ENCODE measurements around the gene TEKT3. TPM values are rescaled to one million over a fixed set of nuclear protein-coding genes. Genes with fewer than 3 reads are reported as not detected.

The TEKT3 gene
- polyA plus RNA-seq, 1 of the 3 experiments (the other 2 are of a cell fraction) = 0.62 TPM

- Histone ChIP-seq H3K4me2 (no peak overlapping the region), H4K20me1 (ENCODE audit: insufficient read depth) (no peaks in the 10 kb centered on the region), H3K9ac (no peak overlapping the region), H3K9me2 (no peaks in the 10 kb centered on the region), H3K79me2 (ENCODE audit: insufficient read depth) (no peaks in the 10 kb centered on the region), H3K4me3 (ENCODE audit: low read depth in 2 of 2, low read length in 1 of 2) (no peak overlapping the region), H3K36me3 (replicated peaks in 1 of 2; ENCODE audit: control insufficient read depth in 1 of 2, insufficient read depth in 2 of 2, low read length in 1 of 2) (no peaks in the 10 kb centered on the region), H3K4me1 (ENCODE audit: control insufficient read depth in 1 of 2, insufficient read depth in 2 of 2, low read depth in 1 of 2, low read length in 1 of 2) (no peaks in the 10 kb centered on the region), H3F3A (replicated peaks; ENCODE audit: insufficient read depth) (no peaks in the 10 kb centered on the region), H2AFZ (ENCODE audit: low read depth) (no peak overlapping the region), H3K27ac (ENCODE audit: low read depth in 2 of 2, low read length in 1 of 2) (no peak overlapping the region), H3K27me3 (ENCODE audit: insufficient read depth) (no peaks in the 10 kb centered on the region), H3K9me3 (no peaks in the 10 kb centered on the region)
- ChIA-PET POLR2A (no interaction called here), CTCF (interaction anchor here (1.0 kb wide), 1 partner anchor 9 kb away, joined by 5 read pairs; no protein-coding TSS in a partner anchor)
- 66% methylated on average over 4 of the region's 4 CpGs for WGBS (ENCODE audit: low lambda C conversion rate)
- no peak for DNase-seq
- no peak for TF ChIP-seq YY1 (IDR thresholded peaks at IDR 0.05; ENCODE audit: low read depth)
- TF ChIP-seq EP300 (IDR thresholded peaks at IDR 0.05; ENCODE audit: borderline replicate concordance in 1 of 2, low read depth in 1 of 2, low read length in 1 of 2) = no peak
- no peak for TF ChIP-seq TAF1 (IDR thresholded peaks at IDR 0.05; ENCODE audit: borderline replicate concordance, low read depth, low read length)
- no peak for TF ChIP-seq PBX3 (IDR thresholded peaks at IDR 0.05)
- TF ChIP-seq TEAD4 (IDR thresholded peaks at IDR 0.05; ENCODE audit: borderline replicate concordance, insufficient read depth) = no peak
- no peak for TF ChIP-seq NFIC (IDR thresholded peaks at IDR 0.05; ENCODE audit: borderline replicate concordance)
- TF ChIP-seq RFX5 (IDR thresholded peaks at IDR 0.05; ENCODE audit: low read length) = no peak
- TF ChIP-seq JUND (IDR thresholded peaks at IDR 0.05) = no peak
- TF ChIP-seq POLR2AphosphoS5 (IDR thresholded peaks at IDR 0.05; ENCODE audit: low read depth, low read length) = no peak
- no peak for TF ChIP-seq GABPA (IDR thresholded peaks at IDR 0.05; ENCODE audit: low read depth)
- TF ChIP-seq USF1 (IDR thresholded peaks at IDR 0.05; ENCODE audit: borderline replicate concordance, low read depth) = no peak
- no peak for TF ChIP-seq CTCF (IDR thresholded peaks at IDR 0.05)
- no peak for TF ChIP-seq RXRA (IDR thresholded peaks at IDR 0.05; ENCODE audit: borderline replicate concordance, low read depth)
- no peak for TF ChIP-seq IRF3 (IDR thresholded peaks at IDR 0.05; ENCODE audit: low read depth, low read length)
- TF ChIP-seq RAD21 (IDR thresholded peaks at IDR 0.05; ENCODE audit: low read length) = no peak
- no peak for TF ChIP-seq MEF2A (IDR thresholded peaks at IDR 0.05; ENCODE audit: borderline replicate concordance, low read depth)
Measured at GRCh38 chr17:15323131-15323530, 18.3 kb downstream of the TEKT3 start.

Measured in SK-N-SH (cell line).